ENCODE data around the gene TSSK6.

The TSSK6 gene

GRCh38 chr19:19535311-19536191 lies 20.2 kb upstream of the TSSK6 start:
- Histone ChIP-seq H3K79me2 (ENCODE audit: insufficient read depth, low read length) (no peaks in the 10 kb centered on the region), H3K9me2 (replicated peaks; ENCODE audit: insufficient read depth, low read length) (no peaks in the 10 kb centered on the region), H3F3A (ENCODE audit: insufficient read depth) (peaks cover 9% of the 10 kb centered on the region; the same call in 1 of the 2 replicates), H4K20me1 (ENCODE audit: low read depth, low read length) (no peaks in the 10 kb centered on the region), H3K4me2 (ENCODE audit: low read depth, low read length, poor library complexity, severe bottlenecking) (no peak overlapping the region), H3K9me3 (ENCODE audit: insufficient read depth, low read length) (no peaks in the 10 kb centered on the region), H3K4me3 (ENCODE audit: insufficient read depth, low read length, poor library complexity, severe bottlenecking) (no peak overlapping the region), H3K27me3 (ENCODE audit: low read length) (no peaks in the 10 kb centered on the region), H2AFZ (ENCODE audit: low read depth, low read length, severe bottlenecking) (no peak overlapping the region), H3K27ac (ENCODE audit: low read depth, low read length) (no peak overlapping the region), H3K36me3 (ENCODE audit: low read length) (no peaks in the 10 kb centered on the region), H3K9ac (ENCODE audit: low read length) (no peak overlapping the region)
- no peak for TF ChIP-seq CTCF (IDR thresholded peaks at IDR 0.05; ENCODE audit: insufficient read depth, low read length, poor library complexity, severe bottlenecking)
- TF ChIP-seq EZH2phosphoT487 (conservative IDR thresholded peaks at IDR 0.05; ENCODE audit: low read length): no peak

GRCh38 chr19:19534556-19535265 lies 19.4 kb upstream of the TSSK6 start:
- Histone ChIP-seq H3K9me3 (ENCODE audit: insufficient read depth, low read length) (no peaks in the 10 kb centered on the region), H3K4me3 (ENCODE audit: insufficient read depth, low read length, poor library complexity, severe bottlenecking) (no peak overlapping the region), H3F3A (ENCODE audit: insufficient read depth) (peaks cover 11% of the 10 kb centered on the region), H2AFZ (ENCODE audit: low read depth, low read length, severe bottlenecking) (no peak overlapping the region), H3K9me2 (replicated peaks; ENCODE audit: insufficient read depth, low read length) (no peaks in the 10 kb centered on the region), H3K79me2 (ENCODE audit: insufficient read depth, low read length) (no peaks in the 10 kb centered on the region), H3K4me2 (ENCODE audit: low read depth, low read length, poor library complexity, severe bottlenecking) (no peak overlapping the region), H3K36me3 (ENCODE audit: low read length) (no peaks in the 10 kb centered on the region), H4K20me1 (ENCODE audit: low read depth, low read length) (no peaks in the 10 kb centered on the region), H3K9ac (ENCODE audit: low read length) (no peak overlapping the region), H3K27me3 (ENCODE audit: low read length) (no peaks in the 10 kb centered on the region), H3K27ac (ENCODE audit: low read depth, low read length) (no peak overlapping the region)
- TF ChIP-seq CTCF (IDR thresholded peaks at IDR 0.05; ENCODE audit: insufficient read depth, low read length, poor library complexity, severe bottlenecking) (no peak), EZH2phosphoT487 (conservative IDR thresholded peaks at IDR 0.05; ENCODE audit: low read length) (no peak)

DNA sequence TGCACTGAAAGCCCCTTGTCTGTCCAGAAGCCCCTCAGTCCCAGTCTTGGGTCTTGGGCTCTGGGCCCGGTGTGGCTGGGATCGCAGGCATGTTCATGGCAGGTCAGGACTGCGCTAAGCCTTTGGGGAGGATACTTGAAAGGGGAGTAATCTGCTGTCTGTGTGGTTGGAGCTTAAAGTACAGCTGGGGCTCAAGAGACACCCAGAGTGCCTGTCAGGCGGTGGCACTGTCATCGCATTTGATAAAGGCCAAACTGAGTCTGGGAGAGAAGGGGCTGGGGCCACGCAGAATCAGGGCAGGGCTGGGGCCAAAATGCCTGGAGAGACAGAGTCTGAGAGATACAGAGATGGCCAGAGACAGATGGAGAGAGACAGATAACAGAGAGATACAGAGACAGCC lies 18.5 kb upstream of the TSSK6 start:
- Histone ChIP-seq H3K9me3 (ENCODE audit: insufficient read depth, low read length) (no peaks in the 10 kb centered on the region), H4K20me1 (ENCODE audit: low read depth, low read length) (no peaks in the 10 kb centered on the region), H3K27ac (ENCODE audit: low read depth, low read length) (no peak overlapping the region), H3K79me2 (ENCODE audit: insufficient read depth, low read length) (no peaks in the 10 kb centered on the region), H2AFZ (ENCODE audit: low read depth, low read length, severe bottlenecking) (no peak overlapping the region), H3K9me2 (replicated peaks; ENCODE audit: insufficient read depth, low read length) (no peaks in the 10 kb centered on the region), H3K27me3 (ENCODE audit: low read length) (no peaks in the 10 kb centered on the region), H3K9ac (ENCODE audit: low read length) (no peak overlapping the region), H3K36me3 (ENCODE audit: low read length) (no peaks in the 10 kb centered on the region), H3K4me2 (ENCODE audit: low read depth, low read length, poor library complexity, severe bottlenecking) (no peak overlapping the region), H3K4me3 (ENCODE audit: insufficient read depth, low read length, poor library complexity, severe bottlenecking) (no peak overlapping the region), H3F3A (ENCODE audit: insufficient read depth) (peaks cover 11% of the 10 kb centered on the region)
- no peak for TF ChIP-seq CTCF (IDR thresholded peaks at IDR 0.05; ENCODE audit: insufficient read depth, low read length, poor library complexity, severe bottlenecking)

All from SU-DHL-6 (cell line).